NT2/D1 (cell line): Measurements from ENCODE around the gene SCAMP3.

Experiments used
- SUZ12 ChIP-seq: IDR thresholded peaks from 2 replicates; pipeline ENCODE4 v1.6.1; 2011; ENCODE audit not compliant: insufficient read length, insufficient read depth; ENCODE audit errors: extremely low read depth
- YY1 ChIP-seq: IDR thresholded peaks from 2 replicates; pipeline ENCODE4 v1.6.1; 2011; ENCODE audit not compliant: insufficient read length, insufficient read depth
- ZNF274 ChIP-seq: IDR thresholded peaks from 2 replicates; pipeline ENCODE4 v1.6.1; 2011; ENCODE audit warnings: mild to moderate bottlenecking, low read depth, low read length

- TF ChIP-seq ZNF274 (no peak), YY1 (no peak), SUZ12 (no peak)
Observed at GRCh38 chr1:155241841-155242264, 20.3 kb downstream of the SCAMP3 start.
